ENCODE measurements around the gene GRHL3.

The GRHL3 gene

GRCh38 chr1:24308365-24309015, 10.7 kb upstream of the GRHL3 start:
- Histone ChIP-seq H3K4me3 (ENCODE audit: low read length) (peak overlapping the region; percentile 0), H3K9ac (ENCODE audit: low read length) (no peak overlapping the region), H3K27me3 (ENCODE audit: control insufficient read depth, insufficient read depth, low read length) (no peaks in the 10 kb centered on the region), H3K36me3 (ENCODE audit: control insufficient read depth, low read depth, low read length) (no peaks in the 10 kb centered on the region), H3K27ac (ENCODE audit: low read length) (peak overlapping the region; percentile 25), H3K4me1 (ENCODE audit: control insufficient read depth, low read depth, low read length) (peaks cover 46% of the 10 kb centered on the region), H3K9me3 (ENCODE audit: control insufficient read depth, low read depth, low read length) (no peaks in the 10 kb centered on the region)

GRCh38 chr1:24309762-24310485, 9.2 kb upstream of the GRHL3 start:
- no peak overlapping the region for H3K9ac ChIP-seq (ENCODE audit: low read length)
- H3K27me3 ChIP-seq (ENCODE audit: control insufficient read depth, insufficient read depth, low read length), result no peaks in the 10 kb centered on the region
- peaks cover 42% of the 10 kb centered on the region for H3K4me1 ChIP-seq (ENCODE audit: control insufficient read depth, low read depth, low read length)
- H3K27ac ChIP-seq (ENCODE audit: low read length), result no peak overlapping the region
- H3K9me3 ChIP-seq (ENCODE audit: control insufficient read depth, low read depth, low read length), result no peaks in the 10 kb centered on the region
- H3K36me3 ChIP-seq (ENCODE audit: control insufficient read depth, low read depth, low read length), result no peaks in the 10 kb centered on the region
- no peak overlapping the region for H3K4me3 ChIP-seq (ENCODE audit: low read length)

GRCh38 chr1:24311234-24311633, 7.9 kb upstream of the GRHL3 start:
- Histone ChIP-seq H3K9ac (ENCODE audit: low read length) (no peak overlapping the region), H3K27me3 (ENCODE audit: control insufficient read depth, insufficient read depth, low read length) (no peaks in the 10 kb centered on the region)

GRCh38 chr1:24311741-24312140, 7.4 kb upstream of the GRHL3 start:
- H3K9me3 ChIP-seq (ENCODE audit: control insufficient read depth, low read depth, low read length), result no peaks in the 10 kb centered on the region
- no peak overlapping the region for H3K27ac ChIP-seq (ENCODE audit: low read length)
- H3K9ac ChIP-seq (ENCODE audit: low read length), result no peak overlapping the region
- H3K4me1 ChIP-seq (ENCODE audit: control insufficient read depth, low read depth, low read length), result peaks cover 39% of the 10 kb centered on the region
- no peak overlapping the region for H3K4me3 ChIP-seq (ENCODE audit: low read length)
- H3K36me3 ChIP-seq (ENCODE audit: control insufficient read depth, low read depth, low read length), result no peaks in the 10 kb centered on the region
- H3K27me3 ChIP-seq (ENCODE audit: control insufficient read depth, insufficient read depth, low read length), result no peaks in the 10 kb centered on the region

More at GRCh38 chr1:24311234-24311633, 7.9 kb upstream of the GRHL3 start:
- Histone ChIP-seq H3K4me1 (ENCODE audit: control insufficient read depth, low read depth, low read length) (peaks cover 39% of the 10 kb centered on the region), H3K36me3 (ENCODE audit: control insufficient read depth, low read depth, low read length) (no peaks in the 10 kb centered on the region), H3K4me3 (ENCODE audit: low read length) (no peak overlapping the region), H3K9me3 (ENCODE audit: control insufficient read depth, low read depth, low read length) (no peaks in the 10 kb centered on the region), H3K27ac (ENCODE audit: low read length) (no peak overlapping the region)

- H3K4me1 ChIP-seq (ENCODE audit: control insufficient read depth, low read depth, low read length), result peaks cover 26% of the 10 kb centered on the region
- H3K36me3 ChIP-seq (ENCODE audit: control insufficient read depth, low read depth, low read length), result no peaks in the 10 kb centered on the region
- H3K27me3 ChIP-seq (ENCODE audit: control insufficient read depth, insufficient read depth, low read length), result peaks cover 20% of the 10 kb centered on the region
- H3K9me3 ChIP-seq (ENCODE audit: control insufficient read depth, low read depth, low read length), result no peaks in the 10 kb centered on the region
- H3K27ac ChIP-seq (ENCODE audit: low read length), result no peak overlapping the region
- H3K4me3 ChIP-seq (ENCODE audit: low read length), result no peak overlapping the region
- no peak overlapping the region for H3K9ac ChIP-seq (ENCODE audit: low read length)
These were observed 3.8 kb upstream of the GRHL3 start for GRCh38 chr1:24315391-24315790.

- Histone ChIP-seq H3K4me1 (ENCODE audit: control insufficient read depth, low read depth, low read length) (peaks cover 26% of the 10 kb centered on the region), H3K27me3 (ENCODE audit: control insufficient read depth, insufficient read depth, low read length) (peaks cover 33% of the 10 kb centered on the region), H3K4me3 (ENCODE audit: low read length) (no peak overlapping the region), H3K36me3 (ENCODE audit: control insufficient read depth, low read depth, low read length) (no peaks in the 10 kb centered on the region), H3K9me3 (ENCODE audit: control insufficient read depth, low read depth, low read length) (no peaks in the 10 kb centered on the region), H3K9ac (ENCODE audit: low read length) (no peak overlapping the region), H3K27ac (ENCODE audit: low read length) (no peak overlapping the region)
These were observed 2.5 kb upstream of the GRHL3 start for GRCh38 chr1:24316645-24317044.

- Histone ChIP-seq H3K27me3 (ENCODE audit: control insufficient read depth, insufficient read depth, low read length) (peaks cover 37% of the 10 kb centered on the region), H3K4me1 (ENCODE audit: control insufficient read depth, low read depth, low read length) (peaks cover 25% of the 10 kb centered on the region), H3K36me3 (ENCODE audit: control insufficient read depth, low read depth, low read length) (no peaks in the 10 kb centered on the region), H3K27ac (ENCODE audit: low read length) (no peak overlapping the region), H3K9ac (ENCODE audit: low read length) (no peak overlapping the region), H3K9me3 (ENCODE audit: control insufficient read depth, low read depth, low read length) (no peaks in the 10 kb centered on the region), H3K4me3 (ENCODE audit: low read length) (no peak overlapping the region)
These were observed 2.1 kb upstream of the GRHL3 start for GRCh38 chr1:24317081-24317480.

GRCh38 chr1:24317956-24318614, 1.1 kb upstream of the GRHL3 start:
- peaks cover 16% of the 10 kb centered on the region for H3K4me1 ChIP-seq (ENCODE audit: control insufficient read depth, low read depth, low read length)
- no peaks in the 10 kb centered on the region for H3K36me3 ChIP-seq (ENCODE audit: control insufficient read depth, low read depth, low read length)
- no peaks in the 10 kb centered on the region for H3K9me3 ChIP-seq (ENCODE audit: control insufficient read depth, low read depth, low read length)
- peaks cover 47% of the 10 kb centered on the region for H3K27me3 ChIP-seq (ENCODE audit: control insufficient read depth, insufficient read depth, low read length)
- H3K27ac ChIP-seq (ENCODE audit: low read length), result no peak overlapping the region
- H3K9ac ChIP-seq (ENCODE audit: low read length), result no peak overlapping the region
- H3K4me3 ChIP-seq (ENCODE audit: low read length), result no peak overlapping the region

- H3K36me3 ChIP-seq (ENCODE audit: control insufficient read depth, low read depth, low read length), result no peaks in the 10 kb centered on the region
- no peak overlapping the region for H3K9ac ChIP-seq (ENCODE audit: low read length)
- no peak overlapping the region for H3K27ac ChIP-seq (ENCODE audit: low read length)
- H3K9me3 ChIP-seq (ENCODE audit: control insufficient read depth, low read depth, low read length), result no peaks in the 10 kb centered on the region
- H3K27me3 ChIP-seq (ENCODE audit: control insufficient read depth, insufficient read depth, low read length), result peaks cover 54% of the 10 kb centered on the region
- H3K4me1 ChIP-seq (ENCODE audit: control insufficient read depth, low read depth, low read length), result peaks cover 16% of the 10 kb centered on the region
- H3K4me3 ChIP-seq (ENCODE audit: low read length), result peak overlapping the region; percentile 63
These were observed 394 bp upstream of the GRHL3 start for GRCh38 chr1:24318615-24319311.

GRCh38 chr1:24319962-24320361, 805 bp downstream of the GRHL3 start:
- H3K9ac ChIP-seq (ENCODE audit: low read length), result no peak overlapping the region
- H3K4me3 ChIP-seq (ENCODE audit: low read length), result peak overlapping the region; percentile 63
- no peak overlapping the region for H3K27ac ChIP-seq (ENCODE audit: low read length)
- peaks cover 63% of the 10 kb centered on the region for H3K27me3 ChIP-seq (ENCODE audit: control insufficient read depth, insufficient read depth, low read length)
- no peaks in the 10 kb centered on the region for H3K36me3 ChIP-seq (ENCODE audit: control insufficient read depth, low read depth, low read length)
- H3K4me1 ChIP-seq (ENCODE audit: control insufficient read depth, low read depth, low read length), result peaks cover 16% of the 10 kb centered on the region
- H3K9me3 ChIP-seq (ENCODE audit: control insufficient read depth, low read depth, low read length), result no peaks in the 10 kb centered on the region

- Histone ChIP-seq H3K27ac (ENCODE audit: low read length) (no peak overlapping the region), H3K27me3 (ENCODE audit: control insufficient read depth, insufficient read depth, low read length) (peaks cover 63% of the 10 kb centered on the region), H3K4me1 (ENCODE audit: control insufficient read depth, low read depth, low read length) (peaks cover 16% of the 10 kb centered on the region), H3K9ac (ENCODE audit: low read length) (no peak overlapping the region), H3K9me3 (ENCODE audit: control insufficient read depth, low read depth, low read length) (no peaks in the 10 kb centered on the region), H3K36me3 (ENCODE audit: control insufficient read depth, low read depth, low read length) (no peaks in the 10 kb centered on the region), H3K4me3 (ENCODE audit: low read length) (no peak overlapping the region)
These were observed 2.0 kb downstream of the GRHL3 start for GRCh38 chr1:24321126-24321525.
